ENCODE results near the gene BCAS3. TPM values are rescaled to one million over a fixed set of nuclear protein-coding genes. Genes with fewer than 3 reads are reported as not detected.

The BCAS3 gene
- polyA plus RNA-seq, 1 donor from 2014 or later, result 21.6 TPM

- H3K9me2 ChIP-seq (ENCODE audit: insufficient read depth, low read length), result no peaks in the 10 kb centered on the region
- peaks cover 2% of the 10 kb centered on the region for H3K79me2 ChIP-seq (replicated peaks; ENCODE audit: insufficient read depth, low read length)
- no peaks in the 10 kb centered on the region for H3F3A ChIP-seq (ENCODE audit: insufficient read depth, low read length, poor library complexity, severe bottlenecking)
- H3K36me3 ChIP-seq (ENCODE audit: insufficient read depth, low read length), result no peaks in the 10 kb centered on the region
- no peaks in the 10 kb centered on the region for H3K27me3 ChIP-seq (ENCODE audit: insufficient read depth, low read depth, low read length)
- H3K27ac ChIP-seq (ENCODE audit: low read length), result no peak overlapping the region
- H3K9me3 ChIP-seq (ENCODE audit: low read length), result no peaks in the 10 kb centered on the region
- no peak overlapping the region for H3K4me2 ChIP-seq (ENCODE audit: low read length)
- H3K4me3 ChIP-seq (ENCODE audit: low read length), result no peak overlapping the region
- no peak overlapping the region for H2AFZ ChIP-seq (ENCODE audit: low read depth, low read length)
- no peaks in the 10 kb centered on the region for H4K20me1 ChIP-seq (ENCODE audit: insufficient read depth)
- no peak overlapping the region for H3K9ac ChIP-seq (ENCODE audit: low read length)
- TF ChIP-seq POLR2AphosphoS5 (IDR thresholded peaks at IDR 0.05) (no peak), MXI1 (conservative IDR thresholded peaks at IDR 0.05; ENCODE audit: poor library complexity, severe bottlenecking) (no peak), RAD21 (conservative IDR thresholded peaks at IDR 0.05) (no peak), EZH2 (IDR thresholded peaks at IDR 0.05; ENCODE audit: borderline replicate concordance, insufficient read depth, low read length, poor library complexity, severe bottlenecking) (no peak), EP300 (conservative IDR thresholded peaks at IDR 0.05; ENCODE audit: poor library complexity, severe bottlenecking) (no peak), REST (IDR thresholded peaks at IDR 0.05; ENCODE audit: borderline replicate concordance) (no peak), SMC3 (conservative IDR thresholded peaks at IDR 0.05; ENCODE audit: poor library complexity) (no peak)
Observed at GRCh38 chr17:60647705-60648104, 29.9 kb upstream of the BCAS3 start.

GRCh38 chr17:60652454-60653247, 25.0 kb upstream of the BCAS3 start:
- no peaks in the 10 kb centered on the region for H3K36me3 ChIP-seq (ENCODE audit: insufficient read depth, low read length)
- peaks cover 11% of the 10 kb centered on the region for H3K79me2 ChIP-seq (replicated peaks; ENCODE audit: insufficient read depth, low read length)
- no peak overlapping the region for H3K9ac ChIP-seq (ENCODE audit: low read length)
- H3K27me3 ChIP-seq (ENCODE audit: insufficient read depth, low read depth, low read length), result no peaks in the 10 kb centered on the region
- H3K4me3 ChIP-seq (ENCODE audit: low read length), result no peak overlapping the region
- no peak overlapping the region for H2AFZ ChIP-seq (ENCODE audit: low read depth, low read length)
- H3K27ac ChIP-seq (ENCODE audit: low read length), result no peak overlapping the region
- no peaks in the 10 kb centered on the region for H3K9me2 ChIP-seq (ENCODE audit: insufficient read depth, low read length)
- H4K20me1 ChIP-seq (ENCODE audit: insufficient read depth), result no peaks in the 10 kb centered on the region
- no peaks in the 10 kb centered on the region for H3K9me3 ChIP-seq (ENCODE audit: low read length)
- no peaks in the 10 kb centered on the region for H3F3A ChIP-seq (ENCODE audit: insufficient read depth, low read length, poor library complexity, severe bottlenecking)
- TF ChIP-seq CTCF (IDR thresholded peaks at IDR 0.05; ENCODE audit: poor library complexity, severe bottlenecking) (no peak), POLR2AphosphoS5 (IDR thresholded peaks at IDR 0.05) (no peak), EZH2 (IDR thresholded peaks at IDR 0.05; ENCODE audit: borderline replicate concordance, insufficient read depth, low read length, poor library complexity, severe bottlenecking) (no peak), EP300 (conservative IDR thresholded peaks at IDR 0.05; ENCODE audit: poor library complexity, severe bottlenecking) (no peak)
- no peak overlapping the region for H3K4me2 ChIP-seq (ENCODE audit: low read length)
